Adipocyte (in vitro differentiated cells): Measurements from ENCODE around the gene SH3RF1.
A peak's percentile ranks its signal among the peaks of the same experiment; 100 is the strongest.
"Not testable (repeated sequence)": the region's sequence is repeated elsewhere in the genome, so short reads cannot be mapped to it uniquely, and the experiment has no call there.

Experiments
- DNase-seq: peaks from one replicate; pipeline ENCODE4 v3.0.0-alpha.2; 2015; ENCODE audit warnings: low read depth
- H3K27me3 ChIP-seq: replicated peaks from 2 replicates; pipeline ENCODE4 v1.7.0; 2013; ENCODE audit warnings: mild to moderate bottlenecking, low read length, moderate library complexity; ENCODE audit not compliant: control insufficient read depth, insufficient read depth
- H3K36me3 ChIP-seq: 2 replicates; pipeline ENCODE4 v1.7.0; 2013; ENCODE audit warnings: low read length, mild to moderate bottlenecking, moderate library complexity; ENCODE audit not compliant: control insufficient read depth, insufficient read depth, severe bottlenecking
- H3K4me1 ChIP-seq: 2 replicates; pipeline ENCODE4 v1.7.0; 2013; ENCODE audit warnings: mild to moderate bottlenecking, low read length, moderate library complexity; ENCODE audit not compliant: control insufficient read depth, insufficient read depth
- H3K4me3 ChIP-seq: 2 replicates; pipeline ENCODE4 v1.7.0; 2013; ENCODE audit warnings: mild to moderate bottlenecking, low read length, moderate library complexity
- H3K9ac ChIP-seq: 2 replicates; pipeline ENCODE4 v1.7.0; 2013; ENCODE audit warnings: mild to moderate bottlenecking, low read length, moderate library complexity
- H3K9me3 ChIP-seq: 2 replicates; pipeline ENCODE4 v1.7.0; 2013; ENCODE audit warnings: mild to moderate bottlenecking, low read length, moderate library complexity; ENCODE audit not compliant: control insufficient read depth

Gene SH3RF1

DNA sequence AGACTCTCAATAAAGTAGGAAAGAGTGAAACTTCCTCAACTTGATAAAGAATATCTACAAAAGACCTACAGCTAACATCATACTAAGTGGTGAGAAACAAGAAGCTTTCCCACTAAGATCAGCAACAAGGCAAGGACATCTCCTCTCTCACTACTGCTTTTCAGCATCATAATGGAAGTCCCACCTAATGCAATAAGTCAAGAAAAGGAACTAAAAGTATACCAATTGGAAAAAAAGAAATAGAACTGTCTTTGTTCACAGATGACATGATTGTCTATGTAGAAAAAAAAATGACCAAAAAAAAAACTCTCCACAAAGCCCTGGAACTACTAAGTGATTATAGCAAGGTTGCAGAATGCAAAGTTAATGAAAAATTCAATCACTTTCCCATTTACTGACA lies 25.1 kb upstream of the SH3RF1 start:
- no peaks in the 10 kb centered on the region for H3K4me1 ChIP-seq
- no peaks in the 10 kb centered on the region for H3K36me3 ChIP-seq
- DNase-seq = no peak
- H3K27me3 ChIP-seq = no peaks in the 10 kb centered on the region
- no peak overlapping the region for H3K4me3 ChIP-seq
- H3K9ac ChIP-seq = no peak overlapping the region
- no peaks in the 10 kb centered on the region for H3K9me3 ChIP-seq

DNA sequence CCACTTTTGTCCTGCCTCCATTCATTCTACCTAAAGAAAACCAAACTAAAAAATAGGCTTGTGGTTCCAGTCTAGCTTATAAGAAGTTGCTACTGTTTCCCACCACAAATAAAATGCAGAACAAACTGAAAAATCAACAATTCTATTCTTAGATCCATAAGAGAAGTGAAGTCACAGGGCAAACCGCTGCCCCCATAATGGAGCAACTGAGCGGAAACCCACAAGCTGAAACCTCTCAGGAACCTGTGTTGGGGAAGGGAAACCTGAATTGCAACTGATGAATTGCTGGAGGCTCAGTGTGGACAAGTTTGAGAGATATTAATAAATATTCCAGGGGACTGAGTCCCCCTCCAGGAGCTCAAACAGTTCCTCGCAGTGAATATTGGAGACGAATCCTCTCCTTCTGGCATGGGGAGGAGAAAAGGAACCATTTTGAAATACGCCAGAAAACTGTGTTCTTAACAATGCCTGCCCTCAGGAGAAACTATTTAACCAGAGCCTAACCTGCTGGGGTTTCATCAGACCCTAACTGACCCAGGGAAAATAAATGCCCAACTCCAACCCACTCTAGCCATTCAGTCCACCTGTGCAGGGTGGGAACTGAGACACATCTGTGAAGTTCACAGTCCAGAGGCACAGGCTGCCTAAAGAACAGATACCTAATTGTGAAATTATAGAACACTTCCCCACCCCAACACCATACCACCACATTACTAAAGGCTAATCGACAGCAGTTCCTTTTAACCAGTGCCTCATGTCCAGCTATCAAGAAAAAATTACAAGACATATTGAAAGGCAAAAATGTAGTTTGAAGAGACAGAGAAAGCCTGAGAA lies 22.8 kb upstream of the SH3RF1 start:
- Histone ChIP-seq H3K4me1 (no peaks in the 10 kb centered on the region), H3K9ac (no peak overlapping the region), H3K36me3 (no peaks in the 10 kb centered on the region), H3K27me3 (no peaks in the 10 kb centered on the region), H3K9me3 (no peaks in the 10 kb centered on the region), H3K4me3 (no peak overlapping the region)
- DNase-seq = no peak

DNA sequence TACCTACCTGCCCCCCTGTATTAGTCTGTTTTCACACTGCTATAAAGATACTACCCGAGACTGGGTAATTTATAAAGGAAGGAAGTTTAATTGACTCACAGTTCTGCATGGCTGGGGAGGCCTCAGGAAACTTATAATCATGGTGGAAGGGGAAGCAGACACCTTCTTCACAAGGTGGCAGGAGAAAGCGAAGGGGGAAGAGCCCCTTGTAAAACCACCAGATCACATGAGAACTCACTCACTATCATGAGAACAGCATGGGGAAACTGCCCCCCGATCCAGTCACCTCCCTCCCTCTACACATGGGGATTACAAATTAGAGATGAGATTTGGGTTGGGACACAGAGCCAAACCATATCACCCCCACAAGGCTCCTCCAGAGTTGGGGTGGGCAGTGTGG lies 17.2 kb upstream of the SH3RF1 start:
- not testable (repeated sequence) for H3K36me3 ChIP-seq, H3K4me1 ChIP-seq, H3K9ac ChIP-seq, H3K9me3 ChIP-seq, DNase-seq, H3K4me3 ChIP-seq, H3K27me3 ChIP-seq

DNA sequence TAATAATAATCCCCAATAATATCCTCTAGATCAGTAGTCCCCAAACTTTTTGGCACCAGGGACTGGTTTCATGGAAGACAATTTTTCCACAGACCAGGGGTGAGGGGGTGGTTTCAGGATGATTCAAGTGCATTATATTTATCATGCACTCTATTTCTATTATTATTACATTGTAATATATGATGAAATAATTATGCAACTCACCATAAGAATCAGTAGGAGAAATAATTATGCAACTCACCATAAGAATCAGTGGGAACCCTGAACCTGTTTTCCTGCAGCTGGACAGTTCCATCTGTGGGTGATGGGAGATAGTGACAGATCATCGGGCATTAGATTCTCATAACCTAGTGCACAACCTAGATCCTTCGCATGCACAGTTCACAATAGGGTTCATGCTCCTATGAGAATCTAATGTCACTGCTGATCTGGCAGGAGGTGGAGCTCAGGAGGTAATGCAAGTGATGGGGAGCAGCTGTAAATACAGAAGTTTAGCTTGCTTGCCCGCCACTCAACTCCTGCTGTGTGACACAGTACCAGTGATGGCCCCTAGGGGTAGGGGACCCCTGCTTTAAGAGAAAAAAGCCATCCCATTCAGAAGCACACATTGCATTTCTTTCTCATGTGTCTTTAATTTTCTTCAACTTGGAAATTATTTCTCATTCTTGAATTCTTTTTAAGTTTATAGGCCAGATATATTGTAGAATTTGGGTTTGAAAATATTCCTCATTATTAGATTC lies 16.0 kb upstream of the SH3RF1 start:
- Histone ChIP-seq H3K9me3 (no peaks in the 10 kb centered on the region), H3K27me3 (no peaks in the 10 kb centered on the region), H3K4me3 (no peak overlapping the region), H3K9ac (no peak overlapping the region), H3K36me3 (no peaks in the 10 kb centered on the region), H3K4me1 (peaks cover 5% of the 10 kb centered on the region)
- DNase-seq = no peak

DNA sequence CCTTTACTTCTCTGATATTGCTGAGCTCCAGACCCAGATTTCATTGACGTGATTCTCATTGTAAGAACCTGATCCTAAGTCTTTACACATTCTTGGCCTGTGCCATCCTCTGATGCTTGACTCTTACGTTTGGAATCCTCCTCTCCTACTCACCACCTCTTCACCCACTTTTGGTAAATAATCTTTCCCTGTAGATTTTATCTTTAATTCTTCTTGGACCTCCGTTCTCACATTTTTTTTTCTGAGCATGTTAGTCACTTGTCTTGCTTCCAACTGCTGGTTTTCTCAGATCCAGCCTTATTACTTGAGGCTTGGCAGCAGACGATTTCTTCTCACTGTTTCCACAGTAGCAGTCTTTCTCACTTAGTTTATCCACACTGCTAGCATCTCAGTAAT lies 12.4 kb upstream of the SH3RF1 start:
- Histone ChIP-seq H3K27me3 (no peaks in the 10 kb centered on the region), H3K36me3 (no peaks in the 10 kb centered on the region), H3K4me3 (peak overlapping the region; percentile 55), H3K9ac (no peak overlapping the region), H3K4me1 (peaks cover 5% of the 10 kb centered on the region), H3K9me3 (no peaks in the 10 kb centered on the region)
- peak; percentile 80 for DNase-seq

DNA sequence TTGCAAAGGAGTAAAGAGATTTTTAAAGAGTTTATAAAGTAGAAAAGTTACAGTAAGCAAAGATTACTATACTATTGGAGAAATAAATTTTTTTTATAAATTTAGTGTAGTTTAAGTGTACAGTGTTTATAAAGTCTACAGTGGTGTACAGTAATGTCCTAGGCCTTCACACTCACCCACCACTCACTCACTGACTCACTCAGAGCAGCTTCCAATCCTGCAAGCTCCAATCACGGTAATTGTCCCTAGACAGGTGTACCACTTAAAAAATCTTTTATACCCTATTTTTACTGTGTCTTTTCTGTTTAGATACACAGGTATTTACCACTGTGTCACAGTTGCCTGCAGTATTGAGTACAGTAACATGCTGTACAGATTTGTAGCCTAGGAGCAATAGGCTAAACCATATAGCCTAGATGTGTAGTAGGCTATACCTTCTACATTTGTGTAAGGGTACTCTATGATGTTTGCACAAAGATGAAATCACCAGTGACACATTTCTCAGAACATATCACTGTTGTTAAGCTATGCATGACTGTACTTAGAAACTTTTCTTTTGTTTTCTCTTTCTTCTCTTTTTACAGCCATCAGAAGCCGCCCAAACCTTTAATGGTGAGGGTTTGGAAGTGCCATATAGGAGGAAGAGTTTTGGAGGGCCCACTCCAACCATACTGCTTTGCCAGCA lies 11.8 kb upstream of the SH3RF1 start:
- H3K9ac ChIP-seq = no peak overlapping the region
- H3K9me3 ChIP-seq = no peaks in the 10 kb centered on the region
- H3K4me1 ChIP-seq = peaks cover 5% of the 10 kb centered on the region
- peak overlapping the region; percentile 55 for H3K4me3 ChIP-seq
- H3K27me3 ChIP-seq = no peaks in the 10 kb centered on the region
- H3K36me3 ChIP-seq = no peaks in the 10 kb centered on the region
- no peak for DNase-seq

DNA sequence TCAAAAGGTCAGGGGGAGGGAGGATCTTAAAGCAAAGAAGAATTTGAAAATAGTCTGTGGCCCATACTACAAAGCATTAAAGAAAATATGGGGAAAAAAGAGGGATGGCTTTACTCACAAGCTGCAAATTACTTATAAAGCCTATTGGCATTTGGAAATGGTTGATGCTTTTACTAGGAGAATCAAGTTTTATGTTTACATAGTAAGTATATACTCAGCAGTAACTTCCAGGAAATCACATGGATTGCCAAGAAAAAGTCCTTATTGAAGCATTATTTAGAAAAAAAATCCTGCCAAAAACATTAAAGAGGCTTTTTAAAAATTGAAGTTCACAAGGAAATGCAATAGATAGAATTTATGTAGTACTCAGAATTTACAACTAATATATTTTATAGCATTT lies 8.4 kb upstream of the SH3RF1 start:
- Histone ChIP-seq H3K27me3 (no peaks in the 10 kb centered on the region), H3K9me3 (no peaks in the 10 kb centered on the region), H3K4me1 (peaks cover 5% of the 10 kb centered on the region), H3K36me3 (no peaks in the 10 kb centered on the region), H3K4me3 (no peak overlapping the region), H3K9ac (no peak overlapping the region)
- DNase-seq = peak; percentile 56

DNA sequence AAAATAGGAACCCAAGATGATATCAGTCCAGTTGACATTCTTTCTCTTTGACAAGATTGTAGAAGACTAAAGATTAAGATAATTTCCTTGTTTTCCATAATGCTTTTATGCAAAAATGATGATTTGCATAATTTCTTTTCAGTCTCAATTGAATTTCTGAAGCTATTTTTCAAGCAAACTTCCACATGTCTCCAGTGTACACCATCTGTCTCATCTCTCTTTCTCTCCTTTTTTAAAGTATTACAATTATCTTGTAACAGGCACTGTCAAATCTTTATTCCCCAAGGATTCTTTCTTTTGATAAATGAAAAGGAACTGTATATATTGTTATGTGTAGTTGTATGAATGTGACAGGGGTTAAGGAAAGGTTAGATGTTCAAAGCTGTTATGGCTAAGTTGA lies 7.9 kb upstream of the SH3RF1 start:
- Histone ChIP-seq H3K9ac (no peak overlapping the region), H3K9me3 (no peaks in the 10 kb centered on the region), H3K4me3 (no peak overlapping the region), H3K27me3 (no peaks in the 10 kb centered on the region), H3K4me1 (peaks cover 5% of the 10 kb centered on the region), H3K36me3 (no peaks in the 10 kb centered on the region)
- no peak for DNase-seq

DNA sequence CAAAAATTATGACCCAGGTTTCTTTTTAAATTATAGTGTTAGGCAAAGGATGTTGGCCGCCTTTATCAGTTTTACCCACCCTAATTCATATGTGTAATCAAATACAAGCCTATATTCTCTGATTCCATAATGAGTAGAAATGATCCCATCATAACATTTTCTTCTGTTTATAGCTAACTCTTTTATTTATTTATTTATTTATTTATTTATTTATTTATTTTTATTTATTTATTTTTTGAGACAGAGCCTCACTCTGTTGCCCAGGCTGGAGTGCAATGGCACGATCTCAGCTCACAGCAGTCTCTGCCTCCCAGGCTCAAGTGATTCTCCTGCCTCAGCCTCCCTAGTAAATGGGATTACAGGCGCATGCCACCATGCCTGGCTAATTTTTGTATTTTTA lies 7.1 kb upstream of the SH3RF1 start:
- H3K4me3 ChIP-seq, H3K9ac ChIP-seq, H3K4me1 ChIP-seq, H3K36me3 ChIP-seq, DNase-seq, H3K27me3 ChIP-seq, H3K9me3 ChIP-seq: not testable (repeated sequence)

DNA sequence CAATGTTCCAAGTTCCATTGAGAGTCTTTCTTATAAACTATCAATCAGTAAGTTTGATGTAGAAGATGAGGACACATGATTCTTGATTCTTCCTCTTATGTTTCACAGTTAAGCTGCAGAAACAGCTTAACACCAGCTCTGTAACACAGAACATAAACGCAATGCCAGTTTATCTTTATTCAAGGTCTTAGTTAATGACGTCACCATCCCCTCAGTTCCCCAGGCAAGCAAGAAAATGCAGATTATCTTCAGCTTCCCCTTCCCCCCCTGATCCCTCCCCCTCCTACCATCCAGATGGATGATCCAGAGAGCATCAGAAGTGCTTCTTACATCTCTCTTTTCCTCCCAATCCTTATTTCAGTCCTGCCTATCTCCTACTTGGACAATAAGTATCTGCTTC lies 4.4 kb upstream of the SH3RF1 start:
- no peak overlapping the region for H3K4me3 ChIP-seq
- no peaks in the 10 kb centered on the region for H3K27me3 ChIP-seq
- H3K9ac ChIP-seq = no peak overlapping the region
- H3K36me3 ChIP-seq = no peaks in the 10 kb centered on the region
- H3K4me1 ChIP-seq = peaks cover 10% of the 10 kb centered on the region
- H3K9me3 ChIP-seq = no peaks in the 10 kb centered on the region
- no peak for DNase-seq

DNA sequence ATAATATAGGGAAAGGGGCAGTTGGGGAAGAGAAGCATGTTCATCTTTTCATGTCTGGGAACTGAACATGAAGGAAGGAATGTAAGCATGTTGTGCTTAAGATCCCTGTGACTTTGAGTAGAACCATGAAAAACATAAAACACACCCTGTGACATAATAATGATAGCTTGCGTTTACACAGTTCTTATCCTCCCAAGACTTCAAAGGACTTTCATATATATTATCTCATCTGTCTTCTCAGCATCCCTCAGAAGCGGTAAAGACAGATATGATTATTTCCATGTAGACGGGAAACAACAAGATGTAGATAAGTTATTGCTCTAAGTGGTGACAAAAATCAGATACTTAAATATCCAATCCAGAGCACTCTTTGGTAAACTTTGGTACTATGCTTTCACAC lies 3.3 kb upstream of the SH3RF1 start:
- no peak for DNase-seq
- H3K4me3 ChIP-seq = no peak overlapping the region
- H3K27me3 ChIP-seq = no peaks in the 10 kb centered on the region
- H3K9me3 ChIP-seq = no peaks in the 10 kb centered on the region
- H3K36me3 ChIP-seq = no peaks in the 10 kb centered on the region
- H3K4me1 ChIP-seq = peaks cover 10% of the 10 kb centered on the region
- H3K9ac ChIP-seq = no peak overlapping the region
